HG02973 (cell line): Measurements from ENCODE around the gene THEMIS.
"Not testable (repeated sequence)": the region's sequence is repeated elsewhere in the genome, so short reads cannot be mapped to it uniquely, and the experiment has no call there.

Experiments
- ATAC-seq: cut with Tn5 transposase; IDR thresholded peaks from one replicate; pipeline ENCODE4 v1.9.1; 2021; ENCODE audit warnings: moderate library complexity; ENCODE audit not compliant: unreplicated experiment

THEMIS gene

DNA sequence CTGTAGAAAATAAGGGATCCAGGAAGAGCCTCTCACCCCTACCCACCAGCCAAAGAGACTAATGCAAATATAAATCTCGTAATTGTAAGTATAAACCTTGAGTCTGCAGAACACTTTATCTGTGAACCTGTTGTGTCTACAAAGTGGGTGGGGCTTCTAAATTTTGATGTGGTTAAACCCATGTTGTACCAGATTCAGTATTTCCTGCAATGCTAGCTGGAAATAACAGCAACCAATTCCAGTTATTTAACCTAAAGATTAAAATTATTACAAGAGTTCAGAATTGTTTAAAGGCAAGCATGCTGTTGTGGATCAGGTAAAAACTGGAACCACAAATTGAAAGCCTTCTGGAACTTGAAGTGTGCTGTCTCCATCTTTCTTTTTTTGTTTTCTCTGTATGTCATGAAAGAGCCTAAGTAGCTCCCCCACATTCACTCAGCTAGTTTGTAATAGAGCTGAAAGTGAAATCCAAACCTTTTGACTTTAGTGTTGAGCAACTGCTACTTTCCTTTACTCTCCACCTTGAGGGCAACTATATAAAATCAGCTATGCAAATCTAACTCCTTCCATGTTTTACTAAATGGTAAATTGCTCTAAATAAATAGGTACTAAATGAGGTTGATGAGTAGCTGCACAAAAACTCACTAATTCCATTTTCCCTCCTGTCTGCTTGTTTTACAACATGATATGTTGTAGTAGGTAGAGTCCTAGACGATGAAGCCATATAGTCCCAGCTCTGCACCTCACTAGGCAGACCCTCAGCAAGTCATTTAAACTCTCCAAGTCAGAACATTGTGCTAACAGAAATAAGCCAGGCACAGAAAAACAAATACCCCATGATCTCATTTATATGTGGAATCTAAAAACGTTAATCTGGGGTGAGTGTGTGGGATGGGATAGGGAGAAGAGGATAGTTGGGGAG, 17.9 kb upstream of the THEMIS start:
- ATAC-seq = peak; percentile 54

DNA sequence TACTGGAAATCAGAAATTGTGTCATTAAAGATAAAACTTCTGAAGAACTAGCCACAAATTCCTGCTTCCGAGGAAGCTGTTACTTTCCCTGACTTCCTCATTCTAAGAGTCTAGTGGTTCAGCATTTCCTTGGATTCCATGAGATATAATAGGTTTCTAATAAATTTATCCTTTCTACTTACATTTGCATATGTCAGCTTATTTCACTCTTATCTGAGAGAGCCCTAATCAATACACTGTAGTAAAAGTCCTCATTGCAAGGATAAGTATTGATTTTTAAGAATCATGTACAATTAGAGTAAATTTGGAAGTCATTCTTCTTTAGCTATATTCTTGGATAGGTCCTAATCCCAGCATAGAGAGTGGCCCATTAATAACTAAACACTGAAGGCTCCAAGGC, 16.9 kb upstream of the THEMIS start:
- ATAC-seq = no peak

- no peak for ATAC-seq
These were observed 13.4 kb upstream of the THEMIS start for GRCh38 chr6:127914240-127914639.

- no peak for ATAC-seq
These were observed 12.1 kb upstream of the THEMIS start for GRCh38 chr6:127912914-127913313.

DNA sequence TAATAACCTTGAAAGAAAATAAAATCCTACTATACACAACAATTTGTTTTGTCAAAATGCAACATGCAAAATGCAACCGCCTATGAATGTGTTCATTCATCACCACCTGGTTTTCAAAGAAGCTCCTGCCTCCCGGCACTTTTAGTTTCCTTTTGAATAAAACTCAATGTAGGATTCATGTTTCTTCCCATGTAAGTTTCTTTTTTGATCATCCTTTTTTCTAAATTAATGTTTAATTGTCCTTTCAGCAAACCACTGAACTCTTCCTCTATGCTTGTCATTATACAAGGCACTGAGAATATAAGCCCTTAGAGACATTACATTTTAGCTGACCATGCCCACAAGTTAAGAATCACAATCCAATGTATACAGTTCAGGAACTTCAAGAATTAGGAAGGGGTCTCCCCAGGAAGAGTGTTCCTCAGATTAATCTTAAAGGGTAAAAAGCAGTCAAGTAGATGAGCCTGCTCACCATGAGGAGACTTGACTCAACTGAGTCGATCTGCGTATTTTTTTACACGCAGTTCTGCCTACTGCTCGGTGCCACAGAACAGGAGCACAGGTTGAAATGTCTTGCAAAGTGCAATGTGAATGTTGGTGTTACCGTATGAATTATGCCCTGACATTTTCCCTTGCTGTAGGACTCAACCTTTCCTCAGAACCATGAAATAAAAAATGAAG, 7.2 kb upstream of the THEMIS start:
- ATAC-seq = peak; percentile 73

DNA sequence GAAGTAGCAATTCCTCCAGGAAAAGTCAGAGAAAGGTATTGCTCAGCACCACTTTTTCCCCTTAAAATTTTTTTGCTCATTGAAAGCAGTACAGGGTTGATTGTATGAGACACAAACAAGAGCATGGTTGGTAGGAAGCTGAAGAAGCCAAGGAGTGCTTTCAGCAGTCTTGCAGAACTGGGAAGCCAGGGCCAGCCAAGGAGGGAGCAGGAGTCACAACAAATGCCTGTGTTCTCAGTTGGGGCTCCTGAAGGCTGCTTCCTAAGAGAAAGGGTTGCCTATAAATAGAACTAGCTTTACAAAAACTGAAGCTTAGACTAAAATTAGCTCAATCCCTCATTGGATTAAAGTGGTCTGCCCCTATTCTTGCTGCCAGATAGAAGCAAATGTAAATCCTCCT, 3.3 kb upstream of the THEMIS start:
- ATAC-seq = no peak

DNA sequence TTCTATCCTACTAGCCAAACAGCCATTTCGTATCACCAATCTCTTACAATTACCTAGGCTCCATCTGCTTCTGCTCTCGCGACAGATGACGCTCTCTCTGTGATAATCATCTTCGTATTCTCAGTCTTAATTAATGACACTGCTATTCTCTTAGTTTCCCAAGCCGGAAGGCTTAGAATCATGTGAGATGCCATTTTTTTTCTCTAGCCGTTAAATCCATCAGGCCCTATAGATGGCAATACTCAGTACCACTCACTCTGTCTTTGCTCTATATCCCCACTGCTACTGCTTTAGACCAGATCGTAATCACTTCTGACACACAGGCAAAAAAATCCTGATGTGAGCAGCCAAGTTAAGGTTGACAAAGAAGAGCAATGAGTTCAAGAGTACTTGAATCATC, 2.1 kb upstream of the THEMIS start:
- ATAC-seq = no peak

GRCh38 chr6:127897484-127897883, 3.4 kb downstream of the THEMIS start:
- ATAC-seq = no peak

GRCh38 chr6:127894051-127894450, 6.8 kb downstream of the THEMIS start:
- ATAC-seq = no peak

GRCh38 chr6:127893541-127893940, 7.3 kb downstream of the THEMIS start:
- no peak for ATAC-seq

DNA sequence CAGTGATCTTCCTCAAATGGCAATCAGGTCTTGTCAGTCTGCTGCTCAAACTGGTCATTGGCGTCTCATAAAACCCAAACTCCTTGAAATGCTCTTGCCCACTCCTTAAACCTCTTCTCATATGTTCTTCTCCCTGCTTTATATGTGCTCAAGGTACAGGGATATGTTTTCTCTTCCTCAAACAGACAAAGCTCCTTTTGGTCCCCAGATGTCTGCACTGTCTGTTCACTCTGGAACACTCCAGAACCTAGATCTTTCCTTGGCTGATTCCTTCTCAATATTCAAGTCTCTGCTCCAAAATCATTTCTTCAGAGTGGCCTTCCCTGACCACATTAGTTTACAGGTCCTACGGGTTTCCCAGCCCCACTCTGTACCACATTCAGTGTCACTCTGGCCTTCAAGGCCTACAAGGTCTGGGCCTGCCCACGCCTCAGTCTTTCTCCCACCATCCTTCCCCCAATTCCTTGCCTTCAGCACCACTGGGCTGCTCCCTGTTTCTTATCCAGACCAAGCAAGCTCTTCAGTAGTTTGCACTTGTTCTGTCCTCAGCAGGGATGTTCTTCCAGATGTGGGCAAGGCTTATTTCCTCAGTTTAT, 9.0 kb downstream of the THEMIS start:
- no peak for ATAC-seq

- no peak for ATAC-seq
These were observed 14.3 kb downstream of the THEMIS start for GRCh38 chr6:127886603-127887002.

DNA sequence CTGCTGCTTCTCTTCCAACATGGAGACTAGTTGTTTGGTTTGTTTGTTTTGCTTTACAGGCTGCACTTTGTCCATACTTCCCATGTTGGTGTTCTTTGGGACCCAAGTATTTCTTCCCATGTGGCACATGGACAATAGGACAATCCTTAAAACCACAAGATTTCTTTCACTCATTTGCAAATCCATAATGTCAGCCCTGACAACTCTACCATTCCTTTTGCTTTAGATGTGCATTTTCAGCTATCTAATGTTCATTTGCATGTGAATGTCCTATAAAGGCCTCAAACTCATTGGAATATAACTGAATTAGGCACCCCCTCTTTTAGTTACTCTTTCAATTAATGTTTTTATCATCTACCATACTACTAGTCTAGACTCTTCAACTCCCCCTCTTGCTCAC, 16.7 kb downstream of the THEMIS start:
- ATAC-seq = no peak

GRCh38 chr6:127881949-127882348, 18.9 kb downstream of the THEMIS start:
- ATAC-seq = not testable (repeated sequence)

DNA sequence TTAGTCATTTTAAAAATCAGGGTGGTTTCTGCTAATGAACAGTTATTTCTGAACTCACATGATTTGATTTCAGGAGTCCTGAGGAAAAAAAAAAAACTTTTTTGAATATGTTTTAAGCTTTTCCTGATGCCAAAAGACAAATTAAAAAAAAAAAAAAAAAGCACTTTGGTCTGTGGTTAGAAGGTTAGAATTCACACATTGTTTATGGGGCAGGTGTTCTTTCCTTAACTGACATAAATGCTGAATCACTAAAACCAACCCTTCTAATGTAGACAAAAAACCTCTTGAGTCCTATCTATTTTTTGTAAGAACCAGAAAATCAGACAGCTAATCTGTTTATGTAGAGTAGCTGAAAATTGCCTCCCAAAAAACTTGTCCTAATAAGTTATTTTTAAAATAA, 20.4 kb downstream of the THEMIS start:
- no peak for ATAC-seq

DNA sequence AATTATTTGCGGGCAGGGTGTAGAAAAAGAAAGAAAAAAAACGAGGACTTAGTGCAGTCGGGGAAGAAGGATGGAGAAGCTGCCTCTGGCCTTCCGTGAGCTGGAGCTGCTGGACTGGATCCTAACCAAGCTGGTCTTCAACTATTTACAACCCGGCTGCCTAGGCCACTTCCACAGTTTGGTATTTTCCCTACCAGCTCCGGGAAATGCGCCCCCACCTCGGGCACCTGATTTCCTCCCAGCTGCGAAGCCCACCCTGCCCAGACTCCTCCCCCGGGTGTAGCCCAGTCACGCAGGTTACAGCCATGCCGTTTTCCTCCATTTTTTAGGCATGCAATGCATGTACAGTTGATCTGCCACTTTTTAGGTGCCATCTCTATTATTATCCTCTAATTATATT, 21.2 kb downstream of the THEMIS start:
- no peak for ATAC-seq

DNA sequence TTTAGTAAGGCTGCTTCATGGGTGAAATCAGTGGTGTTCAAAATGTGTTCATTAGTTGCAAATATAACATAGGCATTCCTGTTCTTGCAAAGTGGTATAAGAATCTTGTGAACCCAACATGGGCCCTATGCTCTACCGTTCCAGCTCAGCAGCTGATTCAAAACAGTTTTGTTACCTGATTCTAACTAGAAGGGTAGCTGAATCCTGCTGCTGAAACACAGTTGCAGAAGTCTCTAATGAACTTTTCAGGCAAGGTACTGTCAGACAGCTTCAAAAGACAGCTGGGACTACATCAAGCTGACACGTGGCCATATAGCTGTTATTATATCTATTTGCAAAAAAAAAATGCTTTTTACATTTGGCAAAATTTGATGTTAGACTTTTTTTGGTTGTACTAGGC, 22.7 kb downstream of the THEMIS start:
- ATAC-seq = no peak

DNA sequence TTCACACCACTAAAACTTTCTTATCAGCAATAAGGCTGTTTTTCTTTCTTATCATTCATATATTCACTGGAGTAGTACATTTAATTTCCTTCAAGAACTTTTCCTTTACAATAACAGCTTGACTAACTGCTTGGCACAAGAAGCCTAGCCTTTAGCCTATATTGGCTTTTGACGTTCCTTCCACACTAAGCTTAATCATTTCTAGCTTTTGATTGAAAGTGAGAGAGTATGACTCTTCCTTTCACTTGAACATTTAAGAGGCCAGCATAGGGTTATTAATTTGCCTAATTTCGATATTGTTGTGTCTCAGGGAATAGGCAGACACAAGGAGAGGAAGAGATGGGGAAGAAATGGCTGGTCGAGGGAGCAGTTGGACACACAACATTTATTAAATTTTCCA, 23.6 kb downstream of the THEMIS start:
- ATAC-seq = no peak

- ATAC-seq = no peak
These were observed 31.0 kb downstream of the THEMIS start for GRCh38 chr6:127869772-127870404.

DNA sequence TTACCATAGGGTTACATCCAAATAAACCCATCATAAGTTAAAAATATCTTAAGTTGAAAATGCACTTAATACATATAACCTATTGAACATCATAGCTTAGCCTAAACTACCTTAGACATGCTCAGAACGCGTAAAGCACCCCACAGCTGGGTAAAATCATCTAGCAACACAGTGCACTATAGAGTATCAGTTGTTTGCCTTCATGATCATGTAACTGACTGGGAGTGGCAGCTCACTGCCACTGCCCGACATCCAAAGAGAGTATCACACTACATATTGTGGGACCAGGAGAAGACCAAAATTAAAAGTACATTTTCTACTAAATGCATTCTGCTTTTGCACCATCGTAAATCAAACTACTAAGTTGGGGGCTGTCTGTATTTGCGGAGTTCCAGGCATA, 31.7 kb downstream of the THEMIS start:
- no peak for ATAC-seq

GRCh38 chr6:127868338-127868737, 32.5 kb downstream of the THEMIS start:
- ATAC-seq = no peak
